GM12891 (cell line): ENCODE data around the gene DHDH.

Experiments used
- DNase-seq: peaks from one replicate; pipeline ENCODE4 v3.0.0; 2011; ENCODE audit warnings: low spot score; ENCODE audit not compliant: insufficient read length
- FAIRE-seq: peaks from 2 replicates; lab custom pipeline; 2011; peaks lifted over from hg19 to GRCh38; lab: Jason Lieb, UNC
- PAX5 ChIP-seq: IDR thresholded peaks from 2 replicates; pipeline ENCODE4 v1.6.1; 2011; ENCODE audit warnings: low read length, moderate library complexity, mild to moderate bottlenecking; ENCODE audit not compliant: insufficient read depth, severe bottlenecking
- POLR2A ChIP-seq: IDR thresholded peaks from 2 replicates; pipeline ENCODE4 v1.6.1; 2011; ENCODE audit warnings: low read depth, low read length, control low read depth
- POLR2AphosphoS5 ChIP-seq: IDR thresholded peaks from 2 replicates; pipeline ENCODE4 v1.6.1; 2011; ENCODE audit warnings: low read depth, low read length, control low read depth
- POU2F2 ChIP-seq: IDR thresholded peaks from 2 replicates; pipeline ENCODE4 v1.6.1; 2011; ENCODE audit warnings: low read depth, mild to moderate bottlenecking, control low read depth, low read length, moderate library complexity
- SPI1 ChIP-seq: IDR thresholded peaks from 2 replicates; pipeline ENCODE4 v1.6.1; 2011; ENCODE audit warnings: low read depth, low read length, control low read depth
- TAF1 ChIP-seq: IDR thresholded peaks from 2 replicates; pipeline ENCODE4 v1.6.1; 2011; ENCODE audit warnings: low read depth, low read length, control low read depth

Gene DHDH

GRCh38 chr19:48970923-48971395 is 37.5 kb downstream of the DHDH start:
- DNase-seq = peak; percentile 68
- FAIRE-seq = peak; percentile 87
- TF ChIP-seq PAX5 (no peak), SPI1 (peak; percentile 71)

- TF ChIP-seq POU2F2 (no peak), PAX5 (no peak), SPI1 (no peak), POLR2A (no peak), TAF1 (no peak), POLR2AphosphoS5 (no peak)
- DNase-seq (no peak), FAIRE-seq (peak; percentile 5)
These were observed 42.7 kb downstream of the DHDH start for GRCh38 chr19:48975947-48976847.

- no peak for FAIRE-seq
- no peak for TF ChIP-seq TAF1
- no peak for TF ChIP-seq SPI1
- no peak for TF ChIP-seq POLR2A
- TF ChIP-seq POU2F2 = no peak
- TF ChIP-seq POLR2AphosphoS5 = no peak
- no peak for TF ChIP-seq PAX5
- DNase-seq = no peak
These were observed 43.6 kb downstream of the DHDH start for GRCh38 chr19:48977061-48977460.

- FAIRE-seq = no peak
- no peak for TF ChIP-seq POLR2AphosphoS5
- no peak for TF ChIP-seq SPI1
- TF ChIP-seq POU2F2 = no peak
- no peak for TF ChIP-seq POLR2A
- no peak for TF ChIP-seq PAX5
- no peak for TF ChIP-seq TAF1
- no peak for DNase-seq
These were observed 48.8 kb downstream of the DHDH start for GRCh38 chr19:48982280-48982679.

GRCh38 chr19:48985711-48986110 is 52.2 kb downstream of the DHDH start:
- TF ChIP-seq POU2F2 = no peak
- no peak for TF ChIP-seq SPI1
- no peak for TF ChIP-seq POLR2AphosphoS5
- TF ChIP-seq POLR2A = no peak
- no peak for TF ChIP-seq TAF1
- no peak for TF ChIP-seq PAX5
- DNase-seq (no peak), FAIRE-seq (no peak)

GRCh38 chr19:48986211-48986610 is 52.7 kb downstream of the DHDH start:
- no peak for FAIRE-seq
- no peak for DNase-seq
- TF ChIP-seq POU2F2 = no peak
- TF ChIP-seq SPI1 = peak; percentile 65

GRCh38 chr19:48987323-48987722 is 53.8 kb downstream of the DHDH start:
- DNase-seq (no peak), FAIRE-seq (no peak)
- TF ChIP-seq PAX5 = no peak
- TF ChIP-seq TAF1 = no peak

- FAIRE-seq (no peak), DNase-seq (no peak)
- TF ChIP-seq POLR2A (no peak), SPI1 (no peak), PAX5 (no peak), POLR2AphosphoS5 (no peak), POU2F2 (no peak), TAF1 (no peak)
These were observed 54.8 kb downstream of the DHDH start for GRCh38 chr19:48988286-48988685.

GRCh38 chr19:48988860-48989259 is 55.4 kb downstream of the DHDH start:
- no peak for TF ChIP-seq POLR2A
- no peak for TF ChIP-seq TAF1
- no peak for TF ChIP-seq POLR2AphosphoS5
- no peak for TF ChIP-seq POU2F2
- no peak for TF ChIP-seq PAX5
- no peak for DNase-seq
- FAIRE-seq = no peak

GRCh38 chr19:48989701-48990291 is 56.3 kb downstream of the DHDH start:
- FAIRE-seq (no peak), DNase-seq (no peak)
- TF ChIP-seq TAF1 = no peak
- no peak for TF ChIP-seq POLR2AphosphoS5
- TF ChIP-seq SPI1 = no peak
- TF ChIP-seq POLR2A = no peak
- TF ChIP-seq PAX5 = no peak
- no peak for TF ChIP-seq POU2F2
